Thyroid gland (tissue), 4 donors: ENCODE data around the gene RNF13.

Experiments
- POLR2A ChIP-seq, 2 donors: fragments of 450-650 bp; IDR thresholded peaks; one replicate each; pipeline ENCODE4 v1.6.1; 2017; ENCODE audit warnings: antibody characterized with exemption in 2 of 2, mild to moderate bottlenecking in 2 of 2, moderate library complexity in 1 of 2
- TF ChIP-seq, protein P1 (sequence below), 6 experiments: fragments of 200-600 bp in 3 of 6; fragments of 450-650 bp in 3 of 6; sonication (generic) in 3 of 6; IDR thresholded peaks; one replicate each; pipeline ENCODE4 v1.5.1; 2016 to 2019; ENCODE audit warnings: antibody characterized with exemption in 6 of 6, mild to moderate bottlenecking in 2 of 6, inconsistent platforms in 1 of 6, moderate library complexity in 1 of 6

DNA sequence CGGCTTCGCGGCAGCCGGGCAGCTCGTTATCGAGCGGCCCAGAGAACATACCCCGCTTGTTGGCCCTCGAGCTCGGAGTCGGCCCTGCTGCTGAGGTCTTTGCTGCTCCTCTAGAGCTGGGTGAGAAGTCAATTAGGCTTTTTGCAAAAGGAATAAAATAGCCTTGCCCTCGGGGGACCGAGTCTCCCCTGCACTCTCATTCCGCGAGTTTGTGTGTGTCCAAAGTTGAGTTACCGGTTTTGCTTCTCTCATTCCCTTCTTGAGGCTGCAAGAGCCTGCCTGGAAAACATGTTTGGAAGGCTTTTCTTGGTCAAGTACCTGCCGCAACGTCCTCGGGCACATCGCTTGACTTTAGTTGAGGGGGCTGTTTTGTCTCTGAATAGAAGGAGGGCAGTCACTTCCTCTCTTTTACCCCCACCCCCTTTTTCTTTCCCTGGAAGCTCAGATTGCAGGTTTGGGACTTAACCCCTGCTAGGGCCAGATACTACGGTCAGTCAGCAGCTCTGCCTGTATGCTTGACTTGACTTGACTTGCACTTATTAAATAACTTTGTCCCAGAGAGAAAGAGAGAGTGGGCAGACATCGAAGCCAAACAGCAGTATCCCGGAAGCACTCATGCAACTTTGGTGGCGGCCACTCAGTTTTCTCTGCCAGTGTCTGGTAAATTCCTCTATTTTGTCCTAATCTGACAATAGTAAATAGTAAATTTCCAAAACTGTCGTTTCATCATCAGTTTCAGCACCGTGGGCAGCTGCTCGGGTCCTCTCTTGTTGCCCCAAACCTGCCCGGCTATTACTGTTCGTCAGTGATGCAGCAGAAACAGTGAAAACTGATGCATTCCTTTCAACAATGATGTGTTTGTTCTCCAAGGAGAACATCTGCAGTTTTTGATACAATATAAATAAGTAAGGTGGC, 609 bp downstream of the RNF13 start:
- TF ChIP-seq POLR2A (IDR thresholded peaks at IDR 0.05) = no peak
- TF ChIP-seq, protein P1, sequence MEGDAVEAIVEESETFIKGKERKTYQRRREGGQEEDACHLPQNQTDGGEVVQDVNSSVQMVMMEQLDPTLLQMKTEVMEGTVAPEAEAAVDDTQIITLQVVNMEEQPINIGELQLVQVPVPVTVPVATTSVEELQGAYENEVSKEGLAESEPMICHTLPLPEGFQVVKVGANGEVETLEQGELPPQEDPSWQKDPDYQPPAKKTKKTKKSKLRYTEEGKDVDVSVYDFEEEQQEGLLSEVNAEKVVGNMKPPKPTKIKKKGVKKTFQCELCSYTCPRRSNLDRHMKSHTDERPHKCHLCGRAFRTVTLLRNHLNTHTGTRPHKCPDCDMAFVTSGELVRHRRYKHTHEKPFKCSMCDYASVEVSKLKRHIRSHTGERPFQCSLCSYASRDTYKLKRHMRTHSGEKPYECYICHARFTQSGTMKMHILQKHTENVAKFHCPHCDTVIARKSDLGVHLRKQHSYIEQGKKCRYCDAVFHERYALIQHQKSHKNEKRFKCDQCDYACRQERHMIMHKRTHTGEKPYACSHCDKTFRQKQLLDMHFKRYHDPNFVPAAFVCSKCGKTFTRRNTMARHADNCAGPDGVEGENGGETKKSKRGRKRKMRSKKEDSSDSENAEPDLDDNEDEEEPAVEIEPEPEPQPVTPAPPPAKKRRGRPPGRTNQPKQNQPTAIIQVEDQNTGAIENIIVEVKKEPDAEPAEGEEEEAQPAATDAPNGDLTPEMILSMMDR (IDR thresholded peaks at IDR 0.05) = no peak
